Ishikawa (cell line): ENCODE measurements around the gene TMEM62.

Source experiments
- CEBPB ChIP-seq: IDR thresholded peaks from 2 replicates; pipeline ENCODE4 v1.6.1; 2012
- CREB1 ChIP-seq: IDR thresholded peaks from 2 replicates; pipeline ENCODE4 v1.6.1; 2012; ENCODE audit warnings: low read depth
- EGR1 ChIP-seq: IDR thresholded peaks from 2 replicates; pipeline ENCODE4 v1.6.1; 2012
- EP300 ChIP-seq: IDR thresholded peaks from 2 replicates; pipeline ENCODE4 v1.6.1; 2012; ENCODE audit warnings: borderline replicate concordance
- FOXM1 ChIP-seq: IDR thresholded peaks from 2 replicates; pipeline ENCODE4 v1.6.1; 2012; ENCODE audit warnings: low read depth, borderline replicate concordance
- MAX ChIP-seq: IDR thresholded peaks from 2 replicates; pipeline ENCODE4 v1.6.1; 2012
- RAD21 ChIP-seq: IDR thresholded peaks from 2 replicates; pipeline ENCODE4 v1.6.1; 2012; ENCODE audit warnings: low read depth
- TAF1 ChIP-seq: IDR thresholded peaks from 2 replicates; pipeline ENCODE4 v1.6.1; 2012; ENCODE audit warnings: low read depth, mild to moderate bottlenecking
- TCF12 ChIP-seq: IDR thresholded peaks from 2 replicates; pipeline ENCODE4 v1.6.1; 2012; ENCODE audit warnings: low read depth
- YY1 ChIP-seq: IDR thresholded peaks from 2 replicates; pipeline ENCODE4 v1.6.1; 2012; ENCODE audit warnings: low read depth
- ZBTB7A ChIP-seq: IDR thresholded peaks from 2 replicates; pipeline ENCODE4 v1.6.1; 2012; ENCODE audit warnings: low read depth
- TF ChIP-seq, protein P1 (sequence below): IDR thresholded peaks from 2 replicates; pipeline ENCODE4 v1.6.1; 2012; ENCODE audit warnings: low read depth, mild to moderate bottlenecking
- TF ChIP-seq, protein P2 (sequence below): IDR thresholded peaks from 2 replicates; pipeline ENCODE4 v1.6.1; 2012

- TF ChIP-seq CEBPB (no peak), EP300 (no peak), CREB1 (no peak), EGR1 (no peak), TAF1 (no peak), ZBTB7A (no peak), MAX (no peak), YY1 (no peak), FOXM1 (no peak), RAD21 (no peak), TCF12 (no peak)
- TF ChIP-seq, protein P1, sequence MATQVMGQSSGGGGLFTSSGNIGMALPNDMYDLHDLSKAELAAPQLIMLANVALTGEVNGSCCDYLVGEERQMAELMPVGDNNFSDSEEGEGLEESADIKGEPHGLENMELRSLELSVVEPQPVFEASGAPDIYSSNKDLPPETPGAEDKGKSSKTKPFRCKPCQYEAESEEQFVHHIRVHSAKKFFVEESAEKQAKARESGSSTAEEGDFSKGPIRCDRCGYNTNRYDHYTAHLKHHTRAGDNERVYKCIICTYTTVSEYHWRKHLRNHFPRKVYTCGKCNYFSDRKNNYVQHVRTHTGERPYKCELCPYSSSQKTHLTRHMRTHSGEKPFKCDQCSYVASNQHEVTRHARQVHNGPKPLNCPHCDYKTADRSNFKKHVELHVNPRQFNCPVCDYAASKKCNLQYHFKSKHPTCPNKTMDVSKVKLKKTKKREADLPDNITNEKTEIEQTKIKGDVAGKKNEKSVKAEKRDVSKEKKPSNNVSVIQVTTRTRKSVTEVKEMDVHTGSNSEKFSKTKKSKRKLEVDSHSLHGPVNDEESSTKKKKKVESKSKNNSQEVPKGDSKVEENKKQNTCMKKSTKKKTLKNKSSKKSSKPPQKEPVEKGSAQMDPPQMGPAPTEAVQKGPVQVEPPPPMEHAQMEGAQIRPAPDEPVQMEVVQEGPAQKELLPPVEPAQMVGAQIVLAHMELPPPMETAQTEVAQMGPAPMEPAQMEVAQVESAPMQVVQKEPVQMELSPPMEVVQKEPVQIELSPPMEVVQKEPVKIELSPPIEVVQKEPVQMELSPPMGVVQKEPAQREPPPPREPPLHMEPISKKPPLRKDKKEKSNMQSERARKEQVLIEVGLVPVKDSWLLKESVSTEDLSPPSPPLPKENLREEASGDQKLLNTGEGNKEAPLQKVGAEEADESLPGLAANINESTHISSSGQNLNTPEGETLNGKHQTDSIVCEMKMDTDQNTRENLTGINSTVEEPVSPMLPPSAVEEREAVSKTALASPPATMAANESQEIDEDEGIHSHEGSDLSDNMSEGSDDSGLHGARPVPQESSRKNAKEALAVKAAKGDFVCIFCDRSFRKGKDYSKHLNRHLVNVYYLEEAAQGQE = no peak
- TF ChIP-seq, protein P2, sequence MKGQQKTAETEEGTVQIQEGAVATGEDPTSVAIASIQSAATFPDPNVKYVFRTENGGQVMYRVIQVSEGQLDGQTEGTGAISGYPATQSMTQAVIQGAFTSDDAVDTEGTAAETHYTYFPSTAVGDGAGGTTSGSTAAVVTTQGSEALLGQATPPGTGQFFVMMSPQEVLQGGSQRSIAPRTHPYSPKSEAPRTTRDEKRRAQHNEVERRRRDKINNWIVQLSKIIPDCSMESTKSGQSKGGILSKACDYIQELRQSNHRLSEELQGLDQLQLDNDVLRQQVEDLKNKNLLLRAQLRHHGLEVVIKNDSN = no peak
These were observed 77.4 kb downstream of the TMEM62 start for GRCh38 chr15:43210807-43211206.
